ENCODE results near the gene BSG. TPM values are rescaled to one million over a fixed set of nuclear protein-coding genes. Genes with fewer than 3 reads are reported as not detected.

The BSG gene
- total RNA-seq (100 to 1,000 TPM; 225 to 484 (median 324) TPM), polyA plus RNA-seq (100 to 1,000 TPM; 111 to 290 TPM)
- long read RNA-seq, donor 1, partial matches to known transcripts, result 33 of 876 reads
- long read RNA-seq, donor 1, other reads (novel, unspliced or antisense), result 843 of 876 reads
- long read RNA-seq, donor 2, transcript BSG-206 (3 exons, 582 nt), result minor isoform, 13 of 550 reads
- long read RNA-seq, donor 2, transcript BSG-210 (2 exons, 611 nt), result major isoform, 17 of 550 reads
- long read RNA-seq, donor 2, partial matches to known transcripts, result 473 of 550 reads
- long read RNA-seq, donor 2, other reads (novel, unspliced or antisense), result 47 of 550 reads
- long read RNA-seq, donor 3, partial matches to known transcripts, result 53 of 585 reads
- long read RNA-seq, donor 3, other reads (novel, unspliced or antisense), result 532 of 585 reads

GRCh38 chr19:572140-572742 lies at the start of gene BSG:
BSG (plus strand) TSS chr19:572596; CDS start chr19:572635, 39 bp downstream.
- intact Hi-C loops (cut with DNase I), result no loop called here
- H3K36me3 ChIP-seq, result no peaks in the 10 kb centered on the region
- DNase-seq, result peak; percentile 98 to 99 (median 98)
- no peaks in the 10 kb centered on the region for H3K9me3 ChIP-seq
- peak within 1 kb of the TSS; percentile 71 to 75 for H3K27ac ChIP-seq
- 0% methylated on average over 71 to 79 of the region's 79 CpGs for WGBS, 3 donors
- peak within 1 kb of the TSS; percentile 97 for H3K4me3 ChIP-seq
- TF ChIP-seq EP300 (IDR thresholded peaks at IDR 0.05) (peak; percentile 14), POLR2A (IDR thresholded peaks at IDR 0.05) (peak; percentile 89), CTCF (IDR thresholded peaks at IDR 0.05) (no peak)
- H3K4me1 ChIP-seq (ENCODE audit: insufficient read depth), result peaks cover 29% of the 10 kb centered on the region
- no peaks in the 10 kb centered on the region for H3K27me3 ChIP-seq

- 95 to 98% (median 95%) methylated on average over 12 of the region's 12 CpGs for WGBS, 3 donors
- TF ChIP-seq POLR2A (IDR thresholded peaks at IDR 0.05), result no peak
- TF ChIP-seq CTCF (IDR thresholded peaks at IDR 0.05), result no peak
- no peak for TF ChIP-seq EP300 (IDR thresholded peaks at IDR 0.05)
- H3K27ac ChIP-seq, result no peak overlapping the region
- H3K27me3 ChIP-seq, result no peaks in the 10 kb centered on the region
- no peak for DNase-seq
- H3K4me3 ChIP-seq, result no peak overlapping the region
- H3K36me3 ChIP-seq, result no peaks in the 10 kb centered on the region
- H3K4me1 ChIP-seq (ENCODE audit: insufficient read depth), result no peaks in the 10 kb centered on the region
- intact Hi-C loops (cut with DNase I), result no loop called here
- no peaks in the 10 kb centered on the region for H3K9me3 ChIP-seq
These were observed 49.7 kb upstream of the BSG start for GRCh38 chr19:522726-523125.

- intact Hi-C loops (cut with DNase I), result no loop called here
- H3K4me3 ChIP-seq, result no peak overlapping the region
- no peaks in the 10 kb centered on the region for H3K9me3 ChIP-seq
- H3K36me3 ChIP-seq, result no peaks in the 10 kb centered on the region
- H3K27me3 ChIP-seq, result no peaks in the 10 kb centered on the region
- no peak for TF ChIP-seq CTCF (IDR thresholded peaks at IDR 0.05)
- TF ChIP-seq POLR2A (IDR thresholded peaks at IDR 0.05), result no peak
- no peak for TF ChIP-seq EP300 (IDR thresholded peaks at IDR 0.05)
- DNase-seq, result no peak
- H3K4me1 ChIP-seq (ENCODE audit: insufficient read depth), result no peaks in the 10 kb centered on the region
- no peak overlapping the region for H3K27ac ChIP-seq
- WGBS, 3 donors, result 49 to 69% (median 57%) methylated on average over 29 of the region's 29 CpGs
These were observed 48.2 kb upstream of the BSG start for GRCh38 chr19:524062-524674.

GRCh38 chr19:525029-525428 lies 47.4 kb upstream of the BSG start:
- Histone ChIP-seq H3K27ac (no peak overlapping the region), H3K4me3 (no peak overlapping the region), H3K9me3 (no peaks in the 10 kb centered on the region), H3K36me3 (no peaks in the 10 kb centered on the region), H3K27me3 (no peaks in the 10 kb centered on the region), H3K4me1 (ENCODE audit: insufficient read depth) (no peaks in the 10 kb centered on the region)
- peak in 1 of 5 donors; percentile 46 for DNase-seq
- intact Hi-C loops (cut with DNase I), result no loop called here
- no peak for TF ChIP-seq POLR2A (IDR thresholded peaks at IDR 0.05)
- no peak for TF ChIP-seq CTCF (IDR thresholded peaks at IDR 0.05)
- TF ChIP-seq EP300 (IDR thresholded peaks at IDR 0.05), result no peak
- WGBS, 3 donors, result 50 to 67% (median 54%) methylated on average over 13 to 18 of the region's 18 CpGs

All from ovary (tissue), 10 donors.